8988T (cell line): ENCODE data around the gene TFAP2D.

ENCODE experiments used
- DNase-seq: peaks from one replicate; pipeline ENCODE4 v3.0.0; 2011

Gene TFAP2D

GRCh38 chr6:50713226-50713625 is at the start of gene TFAP2D:
Gene TFAP2D, plus strand, starts transcription at chr6:50713526. Its CDS starts 530 bp downstream, at chr6:50714056.
- DNase-seq: no peak

DNA sequence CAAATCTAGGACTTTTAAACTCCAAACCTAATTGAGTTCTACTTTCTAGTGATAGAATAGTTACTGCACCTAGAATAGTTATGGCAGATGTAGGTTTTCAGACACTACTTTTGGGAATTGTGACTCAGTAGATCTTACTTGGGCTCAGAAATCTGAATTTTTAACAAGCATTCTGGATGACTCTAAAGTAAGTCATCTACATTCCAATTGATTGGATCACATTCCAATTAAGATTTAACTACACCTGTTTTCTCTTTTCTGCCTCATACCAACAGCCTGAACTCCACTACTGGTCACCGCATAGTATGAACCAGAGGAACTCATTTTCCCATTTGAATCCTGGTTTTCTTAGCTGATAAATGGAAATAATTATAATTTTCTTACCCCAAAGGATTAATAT is 49.5 kb upstream of the TFAP2D start:
- no peak for DNase-seq

DNA sequence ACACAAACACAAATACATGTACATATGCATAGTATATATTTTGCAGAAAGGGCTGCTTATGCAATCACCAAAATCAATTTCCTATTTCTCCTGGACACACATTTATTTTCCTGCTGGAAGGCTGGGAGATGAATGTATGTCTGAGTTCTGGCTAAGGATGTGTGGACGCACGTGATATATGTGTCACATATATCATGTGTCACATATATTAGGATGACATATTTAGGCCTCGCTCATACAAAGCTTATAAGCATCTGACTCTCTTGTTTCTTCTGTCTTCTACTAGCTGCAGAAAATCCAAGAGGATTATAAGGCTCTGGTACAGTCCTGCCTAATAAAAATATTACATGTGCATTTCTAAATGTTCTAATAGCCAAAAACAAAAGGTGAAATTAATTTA is 47.2 kb upstream of the TFAP2D start:
- no peak for DNase-seq

DNA sequence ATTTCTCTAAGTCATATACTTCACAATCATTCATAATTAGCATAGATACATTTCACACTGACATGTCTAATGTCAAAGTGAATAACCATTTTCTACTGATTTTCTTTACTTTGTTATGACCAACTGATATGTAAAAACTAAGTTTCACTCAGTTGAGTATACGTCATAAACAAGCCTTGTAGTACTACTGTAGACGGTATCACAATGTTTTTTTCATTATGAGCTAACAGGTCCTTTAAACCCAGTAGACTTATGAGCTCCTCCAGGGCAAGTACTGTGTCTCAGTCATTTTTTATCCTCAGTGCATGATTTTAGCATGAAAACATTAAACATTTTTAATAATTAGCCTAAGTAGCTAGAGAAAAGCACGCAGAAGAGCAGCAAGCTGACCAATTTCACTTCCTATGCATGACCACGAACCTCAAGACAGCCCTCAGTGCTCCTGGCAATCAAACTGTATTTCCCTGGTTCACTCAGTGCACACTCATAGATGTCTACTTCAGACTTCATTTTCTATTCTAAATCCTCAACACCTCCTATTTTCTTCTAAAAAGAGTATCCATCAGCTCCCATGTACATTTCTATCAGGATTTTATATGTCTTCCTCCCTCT is 32.0 kb upstream of the TFAP2D start:
- no peak for DNase-seq

GRCh38 chr6:50689210-50689609 is 24.1 kb upstream of the TFAP2D start:
- no peak for DNase-seq

DNA sequence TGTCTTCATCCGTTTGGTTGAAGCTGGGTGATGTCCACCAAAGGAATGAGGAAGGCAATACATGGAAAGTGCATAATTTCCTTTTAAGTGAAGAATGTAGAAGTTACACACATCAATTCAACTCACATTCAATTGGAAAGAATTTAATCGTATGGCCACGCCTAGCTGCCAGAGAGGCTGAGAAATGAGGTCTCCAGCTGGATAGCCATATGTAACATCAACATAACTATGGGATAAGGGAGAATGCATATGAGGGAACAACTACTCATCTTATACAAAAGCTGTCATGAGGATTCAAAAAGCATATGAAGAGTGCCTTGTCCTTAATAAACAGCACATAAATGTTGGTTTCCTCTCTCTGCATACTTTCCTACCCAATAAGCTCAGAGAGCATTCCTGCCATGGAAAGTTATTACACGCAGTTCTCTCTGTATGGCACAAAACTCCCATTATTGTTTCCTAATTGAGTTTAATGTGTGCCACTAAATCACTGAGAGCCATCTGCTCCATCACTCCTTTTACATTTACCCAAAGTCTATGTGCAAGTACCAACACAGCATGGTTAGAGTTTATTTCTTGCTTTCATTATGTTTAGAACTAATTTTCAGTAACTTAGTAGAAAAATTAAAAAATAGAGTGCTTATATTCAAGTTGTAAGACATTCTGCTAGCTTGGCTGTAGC is 21.4 kb upstream of the TFAP2D start:
- no peak for DNase-seq

- DNase-seq: no peak
Measured at GRCh38 chr6:50698546-50698945, 14.8 kb upstream of the TFAP2D start.

GRCh38 chr6:50699051-50699775 is 14.1 kb upstream of the TFAP2D start:
- DNase-seq: no peak

DNA sequence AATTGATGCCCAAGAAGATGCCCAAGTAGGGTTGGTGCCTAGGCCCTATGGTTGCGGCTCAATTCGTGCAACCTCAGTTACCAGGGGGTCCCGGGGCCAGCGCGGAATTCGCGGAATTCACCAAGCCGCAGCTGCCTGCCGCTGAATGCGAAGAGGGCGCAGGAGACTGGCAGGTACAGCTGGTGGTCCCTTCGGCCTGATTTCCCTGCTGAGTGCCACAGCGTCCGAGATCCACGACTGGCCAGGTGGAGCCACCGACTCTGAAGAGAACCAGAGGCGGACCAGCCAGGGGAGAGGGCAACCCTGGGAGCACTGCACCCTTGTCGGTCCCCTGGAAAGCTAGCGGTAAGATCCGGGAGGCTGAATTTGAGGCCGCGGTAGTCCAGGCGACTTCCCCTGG is 6.8 kb upstream of the TFAP2D start:
- DNase-seq: no peak

DNA sequence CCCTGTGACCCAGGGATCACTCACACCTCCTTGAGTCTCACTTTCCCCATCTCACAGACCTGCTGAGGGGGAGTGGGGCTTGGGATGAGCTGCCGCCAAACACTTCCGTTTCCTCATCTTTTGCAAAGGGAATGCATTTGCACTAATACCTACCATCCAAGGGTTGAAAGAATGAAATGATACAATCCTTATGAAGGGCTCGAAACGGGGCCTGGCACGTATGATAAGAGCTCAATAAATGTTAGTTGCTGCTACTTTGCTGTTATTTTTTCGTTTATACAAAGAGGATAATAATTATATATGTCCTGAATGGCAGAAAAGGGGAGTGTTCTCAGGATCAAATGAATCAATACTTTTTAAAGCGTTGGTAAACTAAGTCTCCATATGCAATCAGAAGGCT is 6.1 kb upstream of the TFAP2D start:
- DNase-seq: no peak

- no peak for DNase-seq
Measured at GRCh38 chr6:50707652-50708300, 5.5 kb upstream of the TFAP2D start.

DNA sequence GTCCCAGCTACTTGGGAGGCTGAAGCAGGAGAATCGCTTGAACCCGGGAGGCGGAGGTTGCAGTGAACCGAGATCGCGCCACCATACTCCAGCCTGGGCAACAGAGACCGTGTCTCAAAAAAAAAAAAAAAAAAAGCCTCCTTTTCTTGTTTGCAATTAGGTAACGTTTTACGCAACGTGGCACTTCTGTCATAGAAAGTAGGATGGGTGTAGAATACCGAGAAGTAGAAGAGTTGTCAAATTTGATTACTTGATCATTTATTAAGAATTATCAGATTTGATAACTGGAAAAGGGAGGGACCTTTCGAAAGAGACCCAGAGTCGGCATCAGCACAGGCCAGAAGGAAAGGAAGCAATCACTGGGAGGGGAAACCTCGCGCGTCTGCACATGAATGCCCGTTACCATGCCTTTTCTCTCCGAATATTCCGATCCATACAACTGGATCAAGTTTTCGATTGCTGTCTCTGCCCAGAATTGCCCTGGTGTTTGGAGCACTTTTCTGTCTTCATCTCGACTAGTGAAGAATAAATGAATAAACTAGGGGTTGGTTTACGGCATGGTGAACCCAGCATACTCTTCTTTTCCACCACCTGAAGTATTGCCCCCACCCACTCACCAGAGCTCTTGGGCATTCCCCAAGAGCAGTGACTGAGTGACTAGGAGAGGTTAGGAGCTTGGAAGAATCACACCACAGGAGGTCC is 4.5 kb upstream of the TFAP2D start:
- DNase-seq: no peak

DNA sequence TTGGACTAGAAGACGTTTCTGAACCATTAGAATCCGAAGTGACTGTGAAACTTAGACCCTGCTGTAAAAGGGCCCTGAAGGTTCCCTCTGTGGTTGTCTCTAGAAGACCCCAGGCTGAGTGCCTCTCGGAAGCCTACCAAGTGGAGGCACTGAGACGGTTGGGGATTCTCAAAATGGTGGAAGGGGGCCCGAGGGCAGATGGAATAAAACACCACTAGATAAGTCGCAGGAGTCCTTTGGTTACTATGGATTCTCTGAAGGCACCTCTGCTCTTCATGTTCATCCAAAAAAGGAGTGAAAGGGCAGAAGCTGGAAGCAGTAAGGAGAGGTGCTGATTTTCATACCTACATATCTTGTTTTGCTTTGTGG is 4.0 kb upstream of the TFAP2D start:
- no peak for DNase-seq

DNA sequence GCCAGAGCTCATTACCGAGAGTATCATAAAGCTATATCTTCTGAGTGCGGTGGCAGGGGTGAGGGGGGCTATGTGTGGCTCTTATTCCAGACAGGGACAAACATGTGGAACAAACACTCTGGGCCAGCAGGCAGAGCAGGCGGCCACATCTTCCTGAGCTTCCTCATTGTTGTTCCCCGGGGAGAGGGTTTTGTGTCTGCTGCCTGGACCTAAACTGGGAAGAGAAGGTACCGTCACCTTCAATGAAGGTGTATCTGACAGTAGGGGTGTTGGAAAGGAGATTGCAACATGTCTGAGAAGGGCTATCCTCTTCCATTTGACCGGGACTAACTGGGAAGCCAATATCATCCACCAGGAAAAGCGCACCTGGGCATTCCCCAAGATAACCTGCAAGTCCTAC is 1.6 kb upstream of the TFAP2D start:
- DNase-seq: no peak

DNA sequence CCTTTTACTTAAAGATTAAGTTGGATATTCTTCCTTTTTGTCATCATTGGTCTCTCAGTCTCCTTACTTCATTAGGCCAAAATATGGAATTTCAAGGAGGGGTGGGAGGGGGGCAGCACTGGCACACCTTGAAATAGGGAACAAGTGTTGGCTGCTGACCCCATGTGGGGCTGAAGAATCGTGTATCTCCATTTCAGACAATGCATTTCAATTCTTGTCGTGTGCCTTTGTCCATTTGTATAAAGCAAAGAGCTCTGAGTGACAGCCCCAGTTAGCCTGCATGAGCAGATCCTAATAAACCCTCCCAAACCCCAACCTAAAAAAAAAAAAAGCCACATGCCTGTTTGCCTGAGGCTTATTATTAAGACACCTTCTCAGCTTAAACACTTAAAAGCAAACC is 1.0 kb upstream of the TFAP2D start:
- no peak for DNase-seq

- no peak for DNase-seq
Measured at GRCh38 chr6:50713977-50714486, 706 bp downstream of the TFAP2D start.

- no peak for DNase-seq
Measured at GRCh38 chr6:50714487-50715379, 1.4 kb downstream of the TFAP2D start.

GRCh38 chr6:50716899-50717509 is 3.7 kb downstream of the TFAP2D start:
- no peak for DNase-seq

GRCh38 chr6:50717734-50718457 is 4.6 kb downstream of the TFAP2D start:
- DNase-seq: no peak

DNA sequence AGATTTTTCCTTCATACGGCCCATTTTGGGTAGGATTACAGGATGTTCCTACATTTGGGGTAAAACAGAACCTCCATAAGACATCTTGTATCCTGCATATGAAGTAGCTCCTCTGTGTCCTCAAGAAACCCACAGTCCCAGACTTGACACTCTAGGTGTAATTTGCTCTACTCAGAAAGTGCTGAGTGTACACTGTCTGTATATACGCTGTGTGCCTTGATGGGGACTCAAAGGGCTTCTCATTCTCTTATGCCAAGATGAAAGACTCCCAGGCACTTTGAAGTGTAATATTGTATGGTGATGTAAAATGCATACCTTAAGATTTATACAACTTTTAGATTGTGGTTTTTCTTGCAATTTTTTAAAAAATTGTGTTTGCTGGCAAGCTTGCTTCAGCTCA is 5.2 kb downstream of the TFAP2D start:
- DNase-seq: no peak

DNA sequence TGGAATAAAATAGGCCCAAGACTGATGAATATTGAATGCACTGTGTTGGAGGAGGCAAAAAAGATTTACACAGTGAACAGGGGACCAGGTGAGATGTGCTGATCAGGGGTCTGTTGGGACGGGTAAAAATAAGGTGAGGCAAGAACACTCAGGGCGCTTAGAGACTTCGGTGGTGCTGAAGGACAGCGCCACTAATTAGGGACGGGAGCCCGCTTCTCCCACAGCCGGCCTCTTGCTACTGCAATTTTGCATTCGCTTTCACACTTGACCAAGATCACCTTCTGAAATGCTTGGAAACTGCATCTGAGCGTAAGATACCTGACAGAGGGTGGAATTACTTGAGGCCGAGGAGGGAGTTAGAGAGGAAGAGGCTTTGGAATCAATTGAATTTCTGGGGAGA is 7.3 kb downstream of the TFAP2D start:
- DNase-seq: no peak
